ENCODE measurements around the gene LIN37. TPM values are rescaled to one million over a fixed set of nuclear protein-coding genes. Genes with fewer than 3 reads are reported as not detected.

The LIN37 gene
- total RNA-seq, 2 donors from 2014 or later = 5.1 to 7.5 TPM

- H3K27ac ChIP-seq = no peak overlapping the region
- no peaks in the 10 kb centered on the region for H3K36me3 ChIP-seq
- intact Hi-C loops (cut with DNase I) = no loop called here
- H3K4me1 ChIP-seq = no peaks in the 10 kb centered on the region
- H3K9me3 ChIP-seq = no peaks in the 10 kb centered on the region
- H3K27me3 ChIP-seq = no peaks in the 10 kb centered on the region
- no peak overlapping the region for H3K9ac ChIP-seq (ENCODE audit: low read depth in 2 of 2, low read length in 2 of 2)
- TF ChIP-seq CTCF (IDR thresholded peaks at IDR 0.05) = no peak
- H3K4me3 ChIP-seq = no peak overlapping the region
- DNase-seq = no peak
These were observed 35.4 kb downstream of the LIN37 start for GRCh38 chr19:35783469-35784434.

GRCh38 chr19:35784503-35785338 lies 36.3 kb downstream of the LIN37 start:
- intact Hi-C loops (cut with DNase I) = no loop called here

GRCh38 chr19:35785339-35785627 lies 36.9 kb downstream of the LIN37 start:
- Histone ChIP-seq H3K36me3 (no peaks in the 10 kb centered on the region), H3K9me3 (no peaks in the 10 kb centered on the region), H3K27ac (no peak overlapping the region), H3K9ac (ENCODE audit: low read depth in 2 of 2, low read length in 2 of 2) (no peak overlapping the region), H3K4me1 (no peaks in the 10 kb centered on the region), H3K27me3 (no peaks in the 10 kb centered on the region), H3K4me3 (no peak overlapping the region)
- TF ChIP-seq CTCF (IDR thresholded peaks at IDR 0.05) = no peak
- intact Hi-C loops (cut with DNase I) = no loop called here
- DNase-seq = no peak

More at GRCh38 chr19:35784503-35785338, 36.3 kb downstream of the LIN37 start:
- H3K9me3 ChIP-seq = no peaks in the 10 kb centered on the region
- H3K36me3 ChIP-seq = no peaks in the 10 kb centered on the region
- DNase-seq = no peak
- H3K27me3 ChIP-seq = no peaks in the 10 kb centered on the region
- H3K4me3 ChIP-seq = no peak overlapping the region
- no peaks in the 10 kb centered on the region for H3K4me1 ChIP-seq
- no peak overlapping the region for H3K27ac ChIP-seq
- TF ChIP-seq CTCF (IDR thresholded peaks at IDR 0.05) = no peak
- H3K9ac ChIP-seq (ENCODE audit: low read depth in 2 of 2, low read length in 2 of 2) = no peak overlapping the region

GRCh38 chr19:35786299-35787160 lies 38.2 kb downstream of the LIN37 start:
- DNase-seq = no peak
- H3K9me3 ChIP-seq = no peaks in the 10 kb centered on the region
- no peaks in the 10 kb centered on the region for H3K4me1 ChIP-seq
- intact Hi-C loops (cut with DNase I) = no loop called here
- H3K27me3 ChIP-seq = no peaks in the 10 kb centered on the region
- H3K9ac ChIP-seq (ENCODE audit: low read depth in 2 of 2, low read length in 2 of 2) = no peak overlapping the region
- no peak overlapping the region for H3K4me3 ChIP-seq
- no peak for TF ChIP-seq CTCF (IDR thresholded peaks at IDR 0.05)
- no peak overlapping the region for H3K27ac ChIP-seq
- H3K36me3 ChIP-seq = no peaks in the 10 kb centered on the region

GRCh38 chr19:35787227-35787799 lies 38.9 kb downstream of the LIN37 start:
- no peak overlapping the region for H3K9ac ChIP-seq (ENCODE audit: low read depth in 2 of 2, low read length in 2 of 2)
- no peaks in the 10 kb centered on the region for H3K27me3 ChIP-seq
- no peaks in the 10 kb centered on the region for H3K36me3 ChIP-seq
- no peak for DNase-seq
- H3K4me3 ChIP-seq = no peak overlapping the region
- intact Hi-C loops (cut with DNase I) = no loop called here
- no peaks in the 10 kb centered on the region for H3K9me3 ChIP-seq
- H3K4me1 ChIP-seq = no peaks in the 10 kb centered on the region
- no peak for TF ChIP-seq CTCF (IDR thresholded peaks at IDR 0.05)
- H3K27ac ChIP-seq = no peak overlapping the region
